ENCODE data around the gene CSAD. TPM values are rescaled to one million over a fixed set of nuclear protein-coding genes. Genes with fewer than 3 reads are reported as not detected.
A peak's percentile ranks its signal among the peaks of the same experiment; 100 is the strongest.

CSAD gene
- total RNA-seq, 1 donor from 2014 or later = 20.2 TPM

- H3K9me3 Mint-ChIP-seq = no peaks in the 10 kb centered on the region
- H3K27ac Mint-ChIP-seq = no peak overlapping the region
- H3K4me3 Mint-ChIP-seq (ENCODE audit: low read depth) = no peak overlapping the region
- peaks cover 11% of the 10 kb centered on the region for H3K4me1 Mint-ChIP-seq (ENCODE audit: low read depth)
- H3K27me3 Mint-ChIP-seq (ENCODE audit: low read depth) = no peaks in the 10 kb centered on the region
- DNase-seq (ENCODE audit: low spot score) = no peak
- H3K36me3 Mint-ChIP-seq (ENCODE audit: low read depth) = peaks cover 87% of the 10 kb centered on the region
- intact Hi-C loops (cut with micrococcal nuclease) = no loop called here
Measured at GRCh38 chr12:53192531-53193021, 11.9 kb upstream of the CSAD start.

GRCh38 chr12:53191885-53192530 is 11.3 kb upstream of the CSAD start:
- Mint-ChIP-seq H3K36me3 (ENCODE audit: low read depth) (peaks cover 89% of the 10 kb centered on the region), H3K4me1 (ENCODE audit: low read depth) (peaks cover 11% of the 10 kb centered on the region), H3K27me3 (ENCODE audit: low read depth) (no peaks in the 10 kb centered on the region), H3K4me3 (ENCODE audit: low read depth) (no peak overlapping the region), H3K27ac (no peak overlapping the region), H3K9me3 (no peaks in the 10 kb centered on the region)
- intact Hi-C loops (cut with micrococcal nuclease) = no loop called here
- DNase-seq (ENCODE audit: low spot score) = no peak

- intact Hi-C loops (cut with micrococcal nuclease) = no loop called here
- H3K27ac Mint-ChIP-seq = peak overlapping the region; percentile 22
- no peaks in the 10 kb centered on the region for H3K9me3 Mint-ChIP-seq
- H3K36me3 Mint-ChIP-seq (ENCODE audit: low read depth) = peaks cover 89% of the 10 kb centered on the region
- no peaks in the 10 kb centered on the region for H3K27me3 Mint-ChIP-seq (ENCODE audit: low read depth)
- DNase-seq (ENCODE audit: low spot score) = no peak
- peaks cover 11% of the 10 kb centered on the region for H3K4me1 Mint-ChIP-seq (ENCODE audit: low read depth)
- no peak overlapping the region for H3K4me3 Mint-ChIP-seq (ENCODE audit: low read depth)
Measured at GRCh38 chr12:53191096-53191884, 10.6 kb upstream of the CSAD start.

- Mint-ChIP-seq H3K36me3 (ENCODE audit: low read depth) (peaks cover 89% of the 10 kb centered on the region), H3K9me3 (no peaks in the 10 kb centered on the region), H3K4me1 (ENCODE audit: low read depth) (peaks cover 12% of the 10 kb centered on the region), H3K27ac (no peak overlapping the region), H3K4me3 (ENCODE audit: low read depth) (no peak overlapping the region), H3K27me3 (ENCODE audit: low read depth) (no peaks in the 10 kb centered on the region)
- DNase-seq (ENCODE audit: low spot score) = no peak
- intact Hi-C loops (cut with micrococcal nuclease) = loop anchor here (1.0 kb wide), 1 partner anchor 31 kb away; no protein-coding TSS in a partner anchor
Measured at GRCh38 chr12:53190108-53190729, 9.5 kb upstream of the CSAD start.

GRCh38 chr12:53187145-53187899 is 6.6 kb upstream of the CSAD start:
- H3K9me3 Mint-ChIP-seq = no peaks in the 10 kb centered on the region
- no peaks in the 10 kb centered on the region for H3K27me3 Mint-ChIP-seq (ENCODE audit: low read depth)
- DNase-seq (ENCODE audit: low spot score) = no peak
- peaks cover 90% of the 10 kb centered on the region for H3K36me3 Mint-ChIP-seq (ENCODE audit: low read depth)
- H3K4me3 Mint-ChIP-seq (ENCODE audit: low read depth) = no peak overlapping the region
- H3K27ac Mint-ChIP-seq = no peak overlapping the region
- intact Hi-C loops (cut with micrococcal nuclease) = no loop called here
- H3K4me1 Mint-ChIP-seq (ENCODE audit: low read depth) = peaks cover 26% of the 10 kb centered on the region

- no peak overlapping the region for H3K27ac Mint-ChIP-seq
- no peaks in the 10 kb centered on the region for H3K9me3 Mint-ChIP-seq
- no peak for DNase-seq (ENCODE audit: low spot score)
- peaks cover 90% of the 10 kb centered on the region for H3K36me3 Mint-ChIP-seq (ENCODE audit: low read depth)
- H3K4me3 Mint-ChIP-seq (ENCODE audit: low read depth) = no peak overlapping the region
- no peaks in the 10 kb centered on the region for H3K27me3 Mint-ChIP-seq (ENCODE audit: low read depth)
- H3K4me1 Mint-ChIP-seq (ENCODE audit: low read depth) = peaks cover 31% of the 10 kb centered on the region
- intact Hi-C loops (cut with micrococcal nuclease) = no loop called here
Measured at GRCh38 chr12:53186745-53187144, 6.0 kb upstream of the CSAD start.

DNA sequence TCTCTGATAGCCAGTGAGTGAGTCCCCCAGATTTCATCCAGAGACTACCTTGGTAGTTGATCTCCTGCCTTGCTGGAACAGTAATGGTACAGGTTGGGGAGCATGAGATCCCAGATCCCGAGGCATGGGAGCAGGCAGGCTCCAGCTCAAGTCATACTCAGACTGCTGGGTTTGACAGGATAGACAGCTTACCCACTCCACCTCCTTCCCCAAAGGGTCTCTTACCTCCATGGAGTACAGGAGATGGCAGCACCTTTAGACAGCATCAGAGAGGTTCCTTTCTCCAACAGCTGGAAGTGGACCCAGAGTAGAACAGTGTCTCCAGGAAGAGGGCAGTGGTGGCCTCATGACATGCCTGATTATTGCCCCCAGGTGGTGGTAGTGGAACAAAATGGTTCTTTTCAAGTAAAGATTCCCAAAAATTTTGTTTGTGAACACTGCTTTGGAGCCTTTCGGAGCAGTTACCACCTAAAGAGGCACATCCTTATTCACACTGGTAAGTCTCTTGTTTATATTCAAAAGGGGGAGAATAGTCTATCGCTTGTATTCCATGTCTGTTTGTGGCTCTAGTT is 4.9 kb upstream of the CSAD start:
- H3K27ac Mint-ChIP-seq = no peak overlapping the region

DNA sequence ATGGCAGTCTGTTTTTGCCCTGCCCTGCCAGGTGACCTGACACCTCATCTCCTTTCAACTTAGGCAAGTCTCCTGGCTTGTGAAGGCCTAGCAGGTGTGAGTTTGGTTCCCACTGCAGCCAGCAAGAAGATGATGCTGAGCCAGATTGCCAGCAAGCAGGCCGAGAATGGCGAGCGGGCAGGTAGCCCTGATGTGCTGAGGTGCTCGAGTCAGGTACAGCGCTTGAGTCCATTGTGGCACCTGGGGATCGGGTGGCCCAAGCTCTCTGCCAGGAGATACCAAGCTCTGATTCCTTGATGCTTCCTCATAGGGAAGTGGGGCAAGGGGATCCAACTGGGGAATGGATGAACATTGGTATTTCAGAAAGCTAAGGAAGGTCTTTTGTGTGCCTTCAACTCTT is 4.1 kb upstream of the CSAD start:
- Mint-ChIP-seq H3K27me3 (ENCODE audit: low read depth) (no peaks in the 10 kb centered on the region), H3K4me1 (ENCODE audit: low read depth) (peaks cover 28% of the 10 kb centered on the region), H3K27ac (no peak overlapping the region), H3K36me3 (ENCODE audit: low read depth) (peaks cover 83% of the 10 kb centered on the region), H3K4me3 (ENCODE audit: low read depth) (no peak overlapping the region), H3K9me3 (no peaks in the 10 kb centered on the region)
- intact Hi-C loops (cut with micrococcal nuclease) = loop anchor here (5.0 kb wide), 1 partner anchor 178 kb away; the partner anchor contains the start of gene EIF4B
- no peak for DNase-seq (ENCODE audit: low spot score)

More for the DNA sequence above, 4.9 kb upstream of the CSAD start:
- Mint-ChIP-seq H3K4me1 (ENCODE audit: low read depth) (peaks cover 31% of the 10 kb centered on the region), H3K36me3 (ENCODE audit: low read depth) (peaks cover 88% of the 10 kb centered on the region), H3K9me3 (no peaks in the 10 kb centered on the region), H3K4me3 (ENCODE audit: low read depth) (no peak overlapping the region), H3K27me3 (ENCODE audit: low read depth) (no peaks in the 10 kb centered on the region)
- intact Hi-C loops (cut with micrococcal nuclease) = no loop called here
- DNase-seq (ENCODE audit: low spot score) = no peak

DNA sequence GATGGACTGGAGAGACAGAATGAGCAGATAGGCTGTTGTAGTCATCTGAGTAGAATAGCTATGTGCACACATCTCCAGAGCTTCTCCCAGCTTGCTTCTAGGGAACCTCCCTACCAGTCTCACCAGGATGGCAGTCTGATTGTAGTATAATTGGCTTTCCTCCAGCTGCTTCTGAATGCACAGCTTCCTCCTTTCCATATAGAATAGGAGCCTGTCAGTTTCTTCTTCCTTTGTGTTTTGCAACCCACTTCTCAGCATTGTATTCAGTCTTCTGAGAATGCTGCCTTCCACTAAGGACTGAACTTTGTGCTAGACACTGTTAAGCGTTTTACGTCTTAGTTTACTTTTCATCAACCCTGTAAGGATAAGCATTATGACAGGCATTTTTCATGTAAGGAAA is 2.2 kb upstream of the CSAD start:
- intact Hi-C loops (cut with micrococcal nuclease) = loop anchor here (5.0 kb wide), 1 partner anchor 176 kb away; the partner anchor contains the start of gene EIF4B
- Mint-ChIP-seq H3K36me3 (ENCODE audit: low read depth) (peaks cover 66% of the 10 kb centered on the region), H3K27me3 (ENCODE audit: low read depth) (no peaks in the 10 kb centered on the region), H3K4me1 (ENCODE audit: low read depth) (peaks cover 36% of the 10 kb centered on the region), H3K4me3 (ENCODE audit: low read depth) (peak overlapping the region; percentile 91), H3K9me3 (no peaks in the 10 kb centered on the region), H3K27ac (no peak overlapping the region)
- no peak for DNase-seq (ENCODE audit: low spot score)

- no peaks in the 10 kb centered on the region for H3K9me3 Mint-ChIP-seq
- peaks cover 56% of the 10 kb centered on the region for H3K36me3 Mint-ChIP-seq (ENCODE audit: low read depth)
- peaks cover 36% of the 10 kb centered on the region for H3K4me1 Mint-ChIP-seq (ENCODE audit: low read depth)
- H3K27ac Mint-ChIP-seq = peak overlapping the region; percentile 84
- DNase-seq (ENCODE audit: low spot score) = no peak
- intact Hi-C loops (cut with micrococcal nuclease) = loop anchor here (2.0 to 5.0 kb wide), 2 partner anchors 19 to 175 kb away; partner anchors contain the start of gene EIF4B
- peak overlapping the region; percentile 91 for H3K4me3 Mint-ChIP-seq (ENCODE audit: low read depth)
- no peaks in the 10 kb centered on the region for H3K27me3 Mint-ChIP-seq (ENCODE audit: low read depth)
Measured at GRCh38 chr12:53181935-53182334, 1.2 kb upstream of the CSAD start.

DNA sequence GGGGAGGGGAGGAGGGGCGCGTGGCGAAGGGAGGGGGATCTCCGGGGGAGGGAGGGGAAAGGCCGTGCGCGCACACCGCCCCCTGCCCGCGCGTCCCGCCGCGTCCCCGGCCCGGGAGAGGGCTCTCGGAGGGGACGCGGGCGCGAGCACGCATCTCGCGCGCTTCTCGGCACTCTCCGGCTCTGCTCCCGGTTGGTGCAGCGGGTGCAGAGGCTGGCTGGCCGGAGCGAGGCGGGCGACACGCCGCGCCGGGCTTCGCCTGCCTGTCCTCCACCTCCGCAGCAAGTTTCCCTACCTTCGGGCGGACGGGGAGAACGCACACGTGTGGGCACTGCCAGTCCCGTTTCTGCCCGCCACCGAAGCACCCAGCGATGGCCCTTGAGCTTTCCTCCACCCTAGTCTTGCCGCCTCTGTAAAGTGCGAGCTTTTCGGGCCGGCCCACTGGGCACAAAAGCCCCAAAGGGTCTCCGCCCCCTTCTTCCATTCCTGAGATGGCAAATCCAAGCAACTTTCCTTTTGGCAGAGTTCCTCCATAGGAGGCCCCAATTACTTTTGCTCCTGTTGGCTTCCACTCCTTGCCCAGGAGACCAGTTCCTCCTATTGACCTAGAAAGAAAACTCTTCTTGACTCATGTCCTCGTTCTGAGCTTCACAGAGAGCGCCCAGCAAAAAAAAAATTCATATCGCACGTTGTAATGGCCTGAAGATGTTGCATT is 363 bp upstream of the CSAD start:
- intact Hi-C loops (cut with micrococcal nuclease) = loop anchor here (1.0 to 5.0 kb wide), 5 partner anchors 20 to 174 kb away; partner anchors contain the start of genes EIF4B and MYG1
- no peaks in the 10 kb centered on the region for H3K9me3 Mint-ChIP-seq
- peak; percentile 71 for DNase-seq (ENCODE audit: low spot score)
- H3K36me3 Mint-ChIP-seq (ENCODE audit: low read depth) = peaks cover 47% of the 10 kb centered on the region
- peaks cover 36% of the 10 kb centered on the region for H3K4me1 Mint-ChIP-seq (ENCODE audit: low read depth)
- H3K4me3 Mint-ChIP-seq (ENCODE audit: low read depth) = peak overlapping the region; percentile 91
- H3K27ac Mint-ChIP-seq = peak overlapping the region; percentile 84
- no peaks in the 10 kb centered on the region for H3K27me3 Mint-ChIP-seq (ENCODE audit: low read depth)

Data from activated T-helper 2 cell treated with anti-CD3 and anti-CD28 coated beads, Interferon-gamma antibody, Interleukin-2, Interleukin-4, amounts not matched to agents 10 μg/mL and 5 μg/mL and 100 μg/mL, durations not matched to agents 14 hours and 24 hours and 36 hours (primary cell).